H1 (cell line): ENCODE results near the gene MARCHF2. TPM values are rescaled to one million over a fixed set of nuclear protein-coding genes. Genes with fewer than 3 reads are reported as not detected.

Source experiments
- CTCF ChIA-PET: fragments of 300-600 bp; sonication (Branson Sonifier 250); formaldehyde crosslinking; loops from one replicate; lab custom pipeline; 2021; ENCODE audit not compliant: partially characterized antibody; lab: Charles Lee
- POLR2A ChIA-PET: fragments of 300-600 bp; sonication (Branson Sonifier 250); formaldehyde crosslinking; loops from one replicate; lab custom pipeline; 2021; ENCODE audit warnings: inconsistent platforms; ENCODE audit not compliant: partially characterized antibody; lab: Charles Lee
- DNase-seq, 2 experiments: peaks; one replicate each; pipeline versions ENCODE4 v3.0.0 to v3.0.0-alpha.2; 2010 to 2022; ENCODE audit warnings: low spot score in 2 of 2, low read depth in 1 of 2, mixed read lengths in 1 of 2
- FAIRE-seq: peaks from 2 replicates; lab custom pipeline; 2011; peaks lifted over from hg19 to GRCh38; lab: Jason Lieb, UNC
- H2AFZ ChIP-seq: 2 replicates; pipeline ENCODE4 v1.8.1; 2012; ENCODE audit warnings: low read length, inconsistent platforms
- H2AK5ac ChIP-seq: 2 replicates; pipeline ENCODE4 v1.6.1; 2013; ENCODE audit warnings: low read depth, low read length
- H2BK120ac ChIP-seq: replicated peaks from 2 replicates; pipeline ENCODE3; 2013; ENCODE audit warnings: low read depth, low read length, inconsistent platforms
- H2BK12ac ChIP-seq: 2 replicates; pipeline ENCODE4 v1.6.1; 2013; ENCODE audit warnings: low read depth, low read length
- H2BK15ac ChIP-seq: 2 replicates; pipeline ENCODE4 v1.6.1; 2013; ENCODE audit warnings: low read length
- H2BK20ac ChIP-seq: 2 replicates; pipeline ENCODE4 v1.6.1; 2013; ENCODE audit warnings: low read length
- H2BK5ac ChIP-seq: 2 replicates; pipeline ENCODE4 v1.6.1; 2013; ENCODE audit warnings: low read depth, low read length
- H3K14ac ChIP-seq: 2 replicates; pipeline ENCODE4 v1.6.1; 2013; ENCODE audit warnings: inconsistent platforms; ENCODE audit not compliant: insufficient read length
- H3K18ac ChIP-seq: 2 replicates; pipeline ENCODE4 v1.6.1; 2013; ENCODE audit warnings: low read length; ENCODE audit errors: extremely low read depth
- H3K23ac ChIP-seq: 2 replicates; pipeline ENCODE4 v1.6.1; 2013; ENCODE audit warnings: inconsistent platforms; ENCODE audit not compliant: insufficient read length
- H3K23me2 ChIP-seq: 2 replicates; pipeline ENCODE4 v1.6.1; 2013; ENCODE audit warnings: low read depth, low read length
- H3K27ac ChIP-seq: 2 replicates; pipeline ENCODE4 v1.6.1; 2011; ENCODE audit warnings: low read depth, low read length, inconsistent platforms
- H3K27me3 ChIP-seq, 4 experiments: replicated peaks in 1 of 4; 1 replicate in 1 of 4; 2 replicates in 3 of 4; pipeline versions ENCODE4 v1.6.1 to v1.8.1; 2011 to 2013; ENCODE audit warnings: low read length in 3 of 4, mild to moderate bottlenecking in 3 of 4, inconsistent platforms in 2 of 4, mixed read lengths in 2 of 4, moderate library complexity in 1 of 4; ENCODE audit not compliant: control insufficient read depth in 3 of 4, insufficient read depth in 3 of 4; ENCODE audit errors: extremely low read depth in 1 of 4
- H3K36me3 ChIP-seq, 4 experiments: 2 replicates each; pipeline versions ENCODE4 v1.6.1 to v1.8.1; 2011 to 2013; ENCODE audit warnings: mild to moderate bottlenecking in 4 of 4, low read length in 3 of 4, moderate library complexity in 2 of 4, control low read depth in 1 of 4, inconsistent platforms in 1 of 4; ENCODE audit not compliant: insufficient read depth in 4 of 4, control insufficient read depth in 2 of 4
- H3K4ac ChIP-seq: replicated peaks from 2 replicates; pipeline ENCODE3; 2013; ENCODE audit warnings: low read length, low read depth, mixed read lengths, inconsistent platforms; ENCODE audit not compliant: insufficient read length
- H3K4me1 ChIP-seq, 4 experiments: replicated peaks in 1 of 4; 1 replicate in 1 of 4; 2 replicates in 3 of 4; pipeline versions ENCODE4 v1.6.1 to v1.8.1; 2011 to 2013; ENCODE audit warnings: low read length in 3 of 4, inconsistent platforms in 2 of 4, mixed read lengths in 1 of 4; ENCODE audit not compliant: insufficient read depth in 4 of 4, control insufficient read depth in 3 of 4
- H3K4me2 ChIP-seq, 2 experiments: 2 replicates each; pipeline versions ENCODE4 v1.6.1 to v1.8.1; 2011 to 2013; ENCODE audit warnings: low read depth in 2 of 2, low read length in 2 of 2, control low read depth in 1 of 2, inconsistent platforms in 1 of 2, mild to moderate bottlenecking in 1 of 2; ENCODE audit not compliant: insufficient read depth in 1 of 2
- H3K4me3 ChIP-seq, 4 experiments: fragments of 200-600, 300-600 bp in 1 of 4; sonication (generic), shearing (Covaris generic), sonication (Bioruptor Twin) in 1 of 4; 2 replicates each; pipeline versions ENCODE4 v1.5.1 to v1.8.1; 2011 to 2016; ENCODE audit warnings: low read length in 4 of 4, low read depth in 3 of 4, control low read depth in 2 of 4, inconsistent platforms in 2 of 4, mild to moderate bottlenecking in 2 of 4, mixed read lengths in 1 of 4, moderate library complexity in 1 of 4; ENCODE audit not compliant: insufficient read depth in 2 of 4; ENCODE audit errors: extremely low read depth in 1 of 4
- H3K56ac ChIP-seq: replicated peaks from 2 replicates; pipeline ENCODE3; 2013; ENCODE audit warnings: low read depth, mild to moderate bottlenecking, mixed read lengths, low read length, inconsistent platforms; ENCODE audit not compliant: insufficient read length
- H3K79me1 ChIP-seq: 2 replicates; pipeline ENCODE4 v1.6.1; 2013; ENCODE audit warnings: low read depth, low read length, control low read depth
- H3K79me2 ChIP-seq, 2 experiments: 2 replicates each; pipeline versions ENCODE4 v1.6.1 to v1.8.1; 2012 to 2013; ENCODE audit warnings: low read length in 2 of 2, mild to moderate bottlenecking in 2 of 2, inconsistent platforms in 1 of 2; ENCODE audit not compliant: insufficient read depth in 2 of 2, control insufficient read depth in 1 of 2
- H3K9ac ChIP-seq, 4 experiments: replicated peaks in 1 of 4; 1 replicate in 1 of 4; 2 replicates in 3 of 4; pipeline versions ENCODE4 v1.6.1 to v1.8.1; 2011 to 2013; ENCODE audit warnings: low read depth in 3 of 4, low read length in 3 of 4, control low read depth in 2 of 4, mild to moderate bottlenecking in 2 of 4, moderate library complexity in 2 of 4, inconsistent platforms in 1 of 4; ENCODE audit errors: extremely low read depth in 1 of 4
- H3K9me3 ChIP-seq, 2 experiments: 2 replicates each; pipeline versions ENCODE4 v1.6.1 to v1.8.1; 2012 to 2013; ENCODE audit warnings: mild to moderate bottlenecking in 2 of 2, moderate library complexity in 2 of 2, control low read depth in 1 of 2, inconsistent platforms in 1 of 2, low read depth in 1 of 2, low read length in 1 of 2, mixed read lengths in 1 of 2; ENCODE audit not compliant: insufficient read depth in 2 of 2
- H4K20me1 ChIP-seq, 2 experiments: replicated peaks in 1 of 2; 2 replicates each; pipeline versions ENCODE3 to v1.8.1; 2011 to 2013; ENCODE audit warnings: inconsistent platforms in 2 of 2, low read length in 2 of 2, mild to moderate bottlenecking in 1 of 2; ENCODE audit not compliant: insufficient read depth in 2 of 2, control insufficient read depth in 1 of 2
- H4K5ac ChIP-seq: 2 replicates; pipeline ENCODE4 v1.6.1; 2013; ENCODE audit warnings: low read length, low read depth, mixed read lengths, inconsistent platforms; ENCODE audit not compliant: insufficient read length
- H4K8ac ChIP-seq: 2 replicates; pipeline ENCODE4 v1.8.0; 2013; ENCODE audit warnings: mild to moderate bottlenecking, moderate library complexity, low read length, inconsistent platforms; ENCODE audit not compliant: insufficient read depth; ENCODE audit errors: extremely low read depth
- H4K91ac ChIP-seq: replicated peaks from 2 replicates; pipeline ENCODE3; 2013; ENCODE audit warnings: low read length, mixed read lengths, inconsistent platforms; ENCODE audit not compliant: insufficient read length
- ATF3 ChIP-seq: IDR thresholded peaks from 2 replicates; pipeline ENCODE4 v1.6.1; 2011; ENCODE audit warnings: low read depth, mild to moderate bottlenecking, low read length; ENCODE audit not compliant: insufficient read depth
- CTBP2 ChIP-seq: IDR thresholded peaks from 2 replicates; pipeline ENCODE4 v1.7.0; 2011; ENCODE audit warnings: borderline replicate concordance, mild to moderate bottlenecking, moderate library complexity, mixed read lengths, low read length; ENCODE audit not compliant: insufficient read depth, insufficient read length
- KDM4A ChIP-seq: IDR thresholded peaks from one replicate; pipeline ENCODE4 v1.7.1; 2012; ENCODE audit warnings: low read depth, mild to moderate bottlenecking, moderate library complexity, low read length, inconsistent platforms; ENCODE audit not compliant: severe bottlenecking
- NANOG ChIP-seq: IDR thresholded peaks from 2 replicates; pipeline ENCODE4 v1.6.1; 2011; ENCODE audit warnings: low read length, low read depth, mild to moderate bottlenecking, inconsistent platforms; ENCODE audit not compliant: insufficient read depth, poor library complexity, severe bottlenecking
- RXRA ChIP-seq: IDR thresholded peaks from 2 replicates; pipeline ENCODE4 v1.6.1; 2011; ENCODE audit warnings: low read depth, mild to moderate bottlenecking, low read length, moderate library complexity; ENCODE audit not compliant: insufficient read depth
- TAF1 ChIP-seq: IDR thresholded peaks from 2 replicates; pipeline ENCODE4 v1.6.1; 2011; ENCODE audit warnings: mild to moderate bottlenecking, low read depth, low read length
- TCF12 ChIP-seq: IDR thresholded peaks from 2 replicates; pipeline ENCODE4 v1.6.1; 2011; ENCODE audit warnings: low read depth, mild to moderate bottlenecking, low read length
- WGBS, 2 experiments: shearing (Covaris generic) in 1 of 2; methylation state at CpG; one replicate each; pipeline versions ENCODE4 v1.1.6 to v1.1.7; 2013 to 2015; ENCODE audit warnings: low lambda C conversion rate in 2 of 2, mixed read lengths in 2 of 2, inconsistent platforms in 1 of 2, low coverage in 1 of 2, missing lambda C conversion rate in 1 of 2; ENCODE audit not compliant: insufficient replicate concordance in 2 of 2, insufficient coverage in 1 of 2, insufficient read length in 1 of 2; ENCODE audit errors: extremely low coverage in 1 of 2, missing lambda C conversion rate in 1 of 2; 5-methylcytosine and 5-hydroxymethylcytosine counted together
- long read RNA-seq, 2 experiments: library from RNA in 1 of 2; library from capped mRNA in 1 of 2; stranded (forward); transcript quantifications; one replicate each; pipeline ENCODE4 v2.0.0, GENCODE V29; 2021; ENCODE audit warnings: inconsistent platforms in 1 of 2
- polyA minus RNA-seq, 3 experiments: library from RNA; depleted of rRNA, polyadenylated mRNA; stranded (reverse); fragments of >200 nt; gene quantifications; 1 replicate in 2 of 3; 2 replicates in 1 of 3; pipeline ENCODE4 v1.2.3, GENCODE V29; 2011
- polyA plus RNA-seq, 7 experiments: library from polyadenylated mRNA; depleted of rRNA in 3 of 7; stranded (reverse) in 5 of 7; unstranded in 2 of 7; fragments of >200 nt in 5 of 7; fragments of 200-250 nt in 2 of 7; gene quantifications; 1 replicate in 5 of 7; 2 replicates in 1 of 7; 4 replicates in 1 of 7; pipeline versions ENCODE4 v1.2.1 to v1.2.3, GENCODE V29; 2011 to 2013; ENCODE audit warnings: missing spikeins in 2 of 7, mixed read lengths in 2 of 7
- total RNA-seq: library from RNA; stranded (reverse); fragmentation: NEBNext Ultra II Directional; extraction: Animal tissue kit (Norgen Biotek cat#: 25700); gene quantifications from 2 replicates; pipeline ENCODE4 v1.2.1, GENCODE V29; 2021

The MARCHF2 gene
- total RNA-seq (18.5 and 19.7 TPM in 2 replicates), polyA plus RNA-seq (2011; rRNA removed) (46.2 and 49.2 TPM in 2 replicates), polyA minus RNA-seq (2011; rRNA and poly(A)+ RNA removed) (9.8 and 10.3 TPM in 2 replicates)
- polyA plus RNA-seq (2011; cell fraction: cytosol; rRNA removed), result 29.6 TPM
- polyA plus RNA-seq (2011; cell fraction: nucleus; rRNA removed), result 45.3 TPM
- polyA plus RNA-seq (2012, experiment 1 of 2), result 15.8 to 27.5 TPM (median 23.1 TPM) in 4 replicates
- 24.2 TPM for polyA plus RNA-seq (2012, experiment 2 of 2)
- 20.2 TPM for polyA plus RNA-seq (2013, experiment 1 of 2)
- polyA plus RNA-seq (2013, experiment 2 of 2), result 22.7 TPM
- 17.5 TPM for polyA minus RNA-seq (2011; cell fraction: cytosol; rRNA and poly(A)+ RNA removed)
- 11.9 TPM for polyA minus RNA-seq (2011; cell fraction: nucleus; rRNA and poly(A)+ RNA removed)
- long read RNA-seq, experiment 1, partial matches to known transcripts, result 2 of 10 reads
- long read RNA-seq, experiment 1, other reads (novel, unspliced or antisense), result 5 of 10 reads
- long read RNA-seq, experiment 2, result 0 reads

- Histone ChIP-seq H3K9me3 (no peaks in the 10 kb centered on the region), H3K4me1 (peaks cover 0 to 3% (median under 1%) of the 10 kb centered on the region in 4 experiments; a peak in 3 of 7 replicates), H3K4me2 (peak within 1 kb of the TSS; percentile 81 to 89), H4K8ac (peak within 1 kb of the TSS; percentile 53; the same call in 1 of the 2 replicates), H3K9ac (peak within 1 kb of the TSS in 2 of 4 experiments; percentile 4 to 45; a peak in 2 of 7 replicates), H2AK5ac (no peak within 1 kb of the TSS), H3K23me2 (peaks cover 5% of the 10 kb centered on the region; the same call in 1 of the 2 replicates), H3K23ac (no peak within 1 kb of the TSS), H4K91ac (no peak within 1 kb of the TSS), H3K18ac (no peak within 1 kb of the TSS), H3K36me3 (no peaks in the 10 kb centered on the region), H3K14ac (no peak within 1 kb of the TSS), H3K27ac (no peak within 1 kb of the TSS), H3K4ac (no peak within 1 kb of the TSS), H3K4me3 (peak within 1 kb of the TSS; percentile 65 to 83 (median 68)), H2BK120ac (no peak within 1 kb of the TSS), H2BK5ac (no peak within 1 kb of the TSS), H4K5ac (no peak within 1 kb of the TSS), H3K27me3 (no peaks in the 10 kb centered on the region), H2AFZ (peak within 1 kb of the TSS; percentile 71; the same call in 1 of the 2 replicates), H2BK20ac (no peak within 1 kb of the TSS), H2BK15ac (no peak within 1 kb of the TSS), H3K56ac (no peak within 1 kb of the TSS), H3K79me2 (no peaks in the 10 kb centered on the region), H3K79me1 (no peaks in the 10 kb centered on the region), H4K20me1 (no peaks in the 10 kb centered on the region), H2BK12ac (no peak within 1 kb of the TSS)
- no peak for FAIRE-seq
- CTCF ChIA-PET, result interaction anchor here (0.6 to 3.0 kb wide), 13 partner anchors 12 to 190 kb away, joined by 3 to 24 read pairs (median 5); no protein-coding TSS in a partner anchor
- 19% methylated on average over 39 of the region's 89 CpGs; no CpG with 5 or more reads in 1 of the 2 experiments for WGBS, 2 experiments
- POLR2A ChIA-PET, result interaction anchor here (0.6 to 3.6 kb wide), 8 partner anchors 21 to 97 kb away, joined by 3 to 19 read pairs (median 4); partner anchors contain the start of genes HNRNPM, NDUFA7 and RPS28
- DNase-seq, result peak; percentile 96
- 0 out of 2 replicates have a peak, but pooled peaks have one; percentile 11 for TF ChIP-seq TAF1
- TF ChIP-seq NANOG, result no peak
- no peak for TF ChIP-seq CTBP2
- TF ChIP-seq KDM4A, result peak; percentile 82
- no peak for TF ChIP-seq RXRA
- TF ChIP-seq TCF12, result no peak
- no peak for TF ChIP-seq ATF3
These were observed at the start of gene MARCHF2 for GRCh38 chr19:8412783-8413628. Gene MARCHF2 (plus strand): TSS chr19:8413305. CDS start chr19:8421841, 8,536 bp downstream.
